HepG2 (cell line): Measurements from ENCODE around the gene FAM83D. TPM values are rescaled to one million over a fixed set of nuclear protein-coding genes. Genes with fewer than 3 reads are reported as not detected.
A peak's percentile ranks its signal among the peaks of the same experiment; 100 is the strongest.

ENCODE experiments used
- BHLHE40 ChIP-seq: IDR thresholded peaks from 2 replicates; pipeline ENCODE4 v1.6.1; 2011; ENCODE audit warnings: low read length, improper control_type of control experiment
- CBX1 ChIP-seq: IDR thresholded peaks from one replicate; pipeline ENCODE4 v1.6.1; 2016; ENCODE audit warnings: antibody characterized with exemption, low read depth
- DR1 ChIP-seq: sonication (generic); formaldehyde crosslinking; IDR thresholded peaks from 2 replicates; pipeline ENCODE4 v1.8.0; 2021; ENCODE audit warnings: mild to moderate bottlenecking, missing genetic modification reagents, inconsistent platforms
- HNRNPLL ChIP-seq: fragments of 200-400 bp; formaldehyde crosslinking; IDR thresholded peaks from 2 replicates; pipeline ENCODE4 v1.6.1; 2017; ENCODE audit warnings: mild to moderate bottlenecking, low read depth, low read length; ENCODE audit not compliant: poor library complexity, severe bottlenecking
- HOXA3 ChIP-seq: sonication (generic); formaldehyde crosslinking; IDR thresholded peaks from 2 replicates; pipeline ENCODE4 v1.5.0; 2020; ENCODE audit warnings: missing genetic modification reagents
- IKZF5 ChIP-seq: IDR thresholded peaks from 2 replicates; pipeline ENCODE4 v1.6.1; 2018; ENCODE audit warnings: missing genetic modification reagents, mild to moderate bottlenecking, missing compliant biosample characterization
- NCOR1 ChIP-seq: fragments of 200-600 bp; sonication (generic); IDR thresholded peaks from 2 replicates; pipeline ENCODE4 v1.7.0; 2017; ENCODE audit warnings: antibody characterized with exemption, low read length, borderline replicate concordance
- PCBP1 ChIP-seq: fragments of 200-400 bp; formaldehyde crosslinking; IDR thresholded peaks from 2 replicates; pipeline ENCODE4 v1.6.1; 2017; ENCODE audit warnings: mild to moderate bottlenecking, low read depth, low read length, borderline replicate concordance
- PLRG1 ChIP-seq: fragments of 450-650 bp; conservative IDR thresholded peaks from 2 replicates; pipeline ENCODE4 v1.6.1; 2016
- REL ChIP-seq: sonication (generic); formaldehyde crosslinking; conservative IDR thresholded peaks from 2 replicates; pipeline ENCODE4 v1.8.0; 2022; ENCODE audit warnings: mild to moderate bottlenecking, missing genetic modification reagents, moderate library complexity
- RXRA ChIP-seq: sonication (generic); formaldehyde crosslinking; IDR thresholded peaks from 2 replicates; pipeline ENCODE4 v1.5.1; 2020; ENCODE audit warnings: missing genetic modification reagents
- SALL1 ChIP-seq: sonication (generic); formaldehyde crosslinking; IDR thresholded peaks from 2 replicates; pipeline ENCODE4 v1.8.0; 2022; ENCODE audit warnings: mild to moderate bottlenecking, missing genetic modification reagents
- UBTF ChIP-seq: sonication (generic); formaldehyde crosslinking; IDR thresholded peaks from 2 replicates; pipeline ENCODE4 v1.4.0; 2020; ENCODE audit warnings: mild to moderate bottlenecking, missing genetic modification reagents
- XRCC5 ChIP-seq: fragments of 200-400 bp; formaldehyde crosslinking; optimal IDR thresholded peaks from 2 replicates; pipeline ENCODE3; 2017; ENCODE audit warnings: mild to moderate bottlenecking, low read length
- ZBTB33 ChIP-seq: sonication (generic); formaldehyde crosslinking; IDR thresholded peaks from 2 replicates; pipeline ENCODE4 v1.4.0; 2020; ENCODE audit warnings: missing genetic modification reagents
- ZBTB38 ChIP-seq: sonication (generic); formaldehyde crosslinking; IDR thresholded peaks from 2 replicates; pipeline ENCODE4 v1.5.1; 2020; ENCODE audit warnings: mild to moderate bottlenecking, missing genetic modification reagents
- ZNF138 ChIP-seq: sonication (generic); formaldehyde crosslinking; IDR thresholded peaks from 2 replicates; pipeline ENCODE4 v1.5.0; 2020; ENCODE audit warnings: mild to moderate bottlenecking, low read depth, missing genetic modification reagents
- ZNF3 ChIP-seq: IDR thresholded peaks from 2 replicates; pipeline ENCODE4 v1.7.0; 2017; ENCODE audit warnings: inconsistent platforms
- ZNF331 ChIP-seq: sonication (generic); formaldehyde crosslinking; IDR thresholded peaks from 2 replicates; pipeline ENCODE4 v1.4.0; 2020; ENCODE audit warnings: missing genetic modification reagents
- ZNF710 ChIP-seq: sonication (generic); formaldehyde crosslinking; IDR thresholded peaks from 2 replicates; pipeline ENCODE4 v1.5.0; 2020; ENCODE audit warnings: mild to moderate bottlenecking, missing genetic modification reagents, borderline replicate concordance
- ZNF772 ChIP-seq: sonication (generic); formaldehyde crosslinking; IDR thresholded peaks from 2 replicates; pipeline ENCODE4 v1.5.0; 2020; ENCODE audit warnings: mild to moderate bottlenecking, missing genetic modification reagents
- polyA plus RNA-seq, 8 experiments: library from polyadenylated mRNA; depleted of rRNA in 3 of 8; stranded (reverse) in 7 of 8; unstranded in 1 of 8; fragments of >200 nt; fragmentation: Illumina TruSeq in 4 of 8; extraction: Trizol in 4 of 8; gene quantifications; 2 replicates each; pipeline versions ENCODE4 v1.2.1 to v1.2.3, GENCODE V29; 2011 to 2016; ENCODE audit warnings: low read depth in 4 of 8, missing spikeins in 1 of 8, mixed read lengths in 1 of 8; ENCODE audit not compliant: insufficient read depth in 1 of 8
- total RNA-seq, 5 experiments: library from RNA; depleted of rRNA; stranded (reverse); fragments of >200 nt; fragmentation: Illumina TruSeq; extraction: Trizol; gene quantifications; 2 replicates each; pipeline ENCODE4 v1.2.3, GENCODE V29; 2016; ENCODE audit warnings: low read depth in 1 of 5

FAM83D gene
- total and polyA plus RNA-seq, 2 of the 13 experiments (the other 11 are each of a cell fraction or from before 2014, with no cell fraction given): 51.4 to 64.0 TPM

- TF ChIP-seq HNRNPLL: peak; percentile 47
- TF ChIP-seq ZNF772 (CRISPR knock-in tag): peak; percentile 73
- TF ChIP-seq PCBP1: peak; percentile 69; the same call in 1 of the 2 replicates
- peak; percentile 37 for TF ChIP-seq CBX1
- TF ChIP-seq REL (CRISPR knock-in tag): 0 out of 2 replicates have a peak, but pooled peaks have one; percentile 48
- TF ChIP-seq DR1: no peak
- peak; percentile 92 for TF ChIP-seq XRCC5
- TF ChIP-seq HOXA3 (CRISPR knock-in tag): peak; percentile 41; the same call in 1 of the 2 replicates
- TF ChIP-seq BHLHE40: peak; percentile 18; the same call in 1 of the 2 replicates
- TF ChIP-seq IKZF5: peak; percentile 14; the same call in 1 of the 2 replicates
- TF ChIP-seq NCOR1: no peak
- no peak for TF ChIP-seq ZBTB33
- TF ChIP-seq ZNF3 (CRISPR knock-in tag): no peak
- TF ChIP-seq RXRA: peak; percentile 46; the same call in 1 of the 2 replicates
- TF ChIP-seq PLRG1: no peak
- TF ChIP-seq UBTF (CRISPR knock-in tag): peak; percentile 29; the same call in 1 of the 2 replicates
- no peak for TF ChIP-seq ZNF710 (CRISPR knock-in tag)
- peak; percentile 36 for TF ChIP-seq ZBTB38 (CRISPR knock-in tag)
- TF ChIP-seq ZNF138: 0 out of 2 replicates have a peak, but pooled peaks have one; percentile 35
- peak; percentile 45; the same call in 1 of the 2 replicates for TF ChIP-seq ZNF331 (CRISPR knock-in tag)
- TF ChIP-seq SALL1 (CRISPR knock-in tag): peak; percentile 56; the same call in 1 of the 2 replicates
- TF ChIP-seq, all 625 proteins: peak for 95
These were observed 32.6 kb upstream of the FAM83D start (continued) for GRCh38 chr20:38893565-38894090.
